ENCODE data around the gene FFAR4. TPM values are rescaled to one million over a fixed set of nuclear protein-coding genes. Genes with fewer than 3 reads are reported as not detected.

Gene FFAR4
- total and polyA plus RNA-seq, 7 donors = 0.01 to 0.18 (median 0.08) TPM; not detected in 3

DNA sequence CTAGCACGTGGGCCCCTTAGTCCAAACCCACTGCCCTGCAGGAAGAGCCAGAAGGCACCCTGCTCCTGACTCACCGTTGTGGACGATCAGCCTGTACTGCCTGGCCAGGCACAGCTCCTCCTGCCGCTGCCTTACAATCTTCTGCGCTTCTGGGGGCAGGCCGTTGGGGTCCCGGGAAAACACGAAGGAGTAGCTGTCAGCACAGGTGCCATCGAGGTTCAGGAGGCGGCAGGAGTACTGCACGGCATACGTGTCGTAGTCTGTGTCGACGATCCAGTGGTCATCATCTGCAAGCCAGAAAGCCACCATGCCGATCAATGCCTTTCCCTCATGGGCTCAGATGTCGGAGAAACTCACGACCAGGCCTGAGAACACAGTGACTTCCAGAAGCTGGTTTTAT lies 27.3 kb downstream of the FFAR4 start:
- H3K9me3 ChIP-seq = no peaks in the 10 kb centered on the region
- no peak overlapping the region for H3K4me3 ChIP-seq
- DNase-seq (no peak), ATAC-seq (no peak)
- intact Hi-C loops (cut with DNase I) = no loop called here
- no peak overlapping the region for H3K27ac ChIP-seq
- 87 to 91% (median 89%) methylated on average over 18 of the region's 18 CpGs for WGBS, 3 donors
- no peaks in the 10 kb centered on the region for H3K4me1 ChIP-seq
- no peaks in the 10 kb centered on the region for H3K27me3 ChIP-seq (ENCODE audit: insufficient read depth in 3 of 3, low read length in 2 of 3)
- no peak for TF ChIP-seq CTCF (IDR thresholded peaks at IDR 0.05)
- H3K36me3 ChIP-seq (ENCODE audit: insufficient read depth in 1 of 2, low read depth in 1 of 2) = no peaks in the 10 kb centered on the region

GRCh38 chr10:93594518-93594917 lies 28.1 kb downstream of the FFAR4 start:
- TF ChIP-seq CTCF (IDR thresholded peaks at IDR 0.05) = no peak
- intact Hi-C loops (cut with DNase I) = no loop called here
- Histone ChIP-seq H3K9me3 (no peaks in the 10 kb centered on the region), H3K27ac (no peak overlapping the region), H3K27me3 (ENCODE audit: insufficient read depth in 3 of 3, low read length in 2 of 3) (peaks cover 0 to 7% (median 0%) of the 10 kb centered on the region in 3 donors), H3K36me3 (ENCODE audit: insufficient read depth in 1 of 2, low read depth in 1 of 2) (no peaks in the 10 kb centered on the region), H3K4me1 (no peaks in the 10 kb centered on the region), H3K4me3 (no peak overlapping the region)
- DNase-seq = no peak
- 69 to 83% (median 82%) methylated on average over 7 of the region's 7 CpGs for WGBS, 3 donors
- no peak for ATAC-seq

GRCh38 chr10:93595378-93596161 lies 29.1 kb downstream of the FFAR4 start:
- ATAC-seq = no peak
- Histone ChIP-seq H3K27me3 (ENCODE audit: insufficient read depth in 3 of 3, low read length in 2 of 3) (peaks cover 0 to 17% (median 0%) of the 10 kb centered on the region in 3 donors), H3K4me1 (no peaks in the 10 kb centered on the region), H3K9me3 (no peaks in the 10 kb centered on the region), H3K36me3 (ENCODE audit: insufficient read depth in 1 of 2, low read depth in 1 of 2) (no peaks in the 10 kb centered on the region), H3K27ac (no peak overlapping the region), H3K4me3 (no peak overlapping the region)
- 76 to 84% (median 76%) methylated on average over 5 of the region's 5 CpGs for WGBS, 3 donors
- no peak for DNase-seq
- intact Hi-C loops (cut with DNase I) = no loop called here
- no peak for TF ChIP-seq CTCF (IDR thresholded peaks at IDR 0.05)

- 83 to 95% (median 89%) methylated on average over 4 of the region's 4 CpGs for WGBS, 3 donors
- H3K27ac ChIP-seq = no peak overlapping the region
- H3K36me3 ChIP-seq (ENCODE audit: insufficient read depth in 1 of 2, low read depth in 1 of 2) = no peaks in the 10 kb centered on the region
- no peak for DNase-seq
- ATAC-seq = no peak
- no peaks in the 10 kb centered on the region for H3K4me1 ChIP-seq
- intact Hi-C loops (cut with DNase I) = no loop called here
- no peak for TF ChIP-seq CTCF (IDR thresholded peaks at IDR 0.05)
- peaks cover 0 to 25% (median 0%) of the 10 kb centered on the region in 3 donors for H3K27me3 ChIP-seq (ENCODE audit: insufficient read depth in 3 of 3, low read length in 2 of 3)
- no peaks in the 10 kb centered on the region for H3K9me3 ChIP-seq
- no peak overlapping the region for H3K4me3 ChIP-seq
These were observed 30.1 kb downstream of the FFAR4 start for GRCh38 chr10:93596539-93596938.

Data from psoas muscle (tissue), 8 donors.